Thoracic aorta (tissue), 2 donors: ENCODE results near the gene CRYZL1. TPM values are rescaled to one million over a fixed set of nuclear protein-coding genes. Genes with fewer than 3 reads are reported as not detected.
"Not testable (repeated sequence)": the region's sequence is repeated elsewhere in the genome, so short reads cannot be mapped to it uniquely, and the experiment has no call there.

Source experiments
- ATAC-seq: fragments of 150-250 bp; one replicate; pipeline ENCODE4 v1.8.0; 2017; ENCODE audit warnings: low read depth; ENCODE audit not compliant: insufficient number of reproducible peaks, low FRiP score
- DNase-seq: peaks from one replicate; pipeline ENCODE4 v3.0.0-alpha.2; 2020; ENCODE audit warnings: low spot score
- H3K27ac ChIP-seq, 2 donors: fragments of 200-600 bp; sonication (generic); 1 replicate in 1 of 2; 2 replicates in 1 of 2; pipeline ENCODE4 v1.5.1; 2016; ENCODE audit warnings: mild to moderate bottlenecking in 2 of 2, moderate library complexity in 2 of 2
- H3K27me3 ChIP-seq: fragments of 200-600 bp; sonication (generic); replicated peaks from 2 replicates; pipeline ENCODE4 v1.6.0; 2016; ENCODE audit warnings: mild to moderate bottlenecking; ENCODE audit not compliant: insufficient read depth
- H3K36me3 ChIP-seq: fragments of 200-600 bp; sonication (generic); one replicate; pipeline ENCODE4 v1.5.1; 2016
- H3K4me1 ChIP-seq, 2 donors: fragments of 200-600 bp; sonication (generic); 1 replicate in 1 of 2; 2 replicates in 1 of 2; pipeline versions ENCODE4 v1.5.1 to v1.6.0; 2016; ENCODE audit warnings: low read depth in 2 of 2, mild to moderate bottlenecking in 1 of 2; ENCODE audit not compliant: control insufficient read depth in 1 of 2
- H3K4me3 ChIP-seq: fragments of 200-600 bp; sonication (generic); 2 replicates; pipeline ENCODE4 v1.5.1; 2016; ENCODE audit warnings: mild to moderate bottlenecking
- H3K9me3 ChIP-seq: fragments of 200-600 bp; sonication (generic); 2 replicates; pipeline ENCODE4 v1.5.1; 2016
- total RNA-seq, 2 donors: library from RNA; depleted of rRNA; stranded (reverse); fragments of >200 nt; gene quantifications; one replicate each; pipeline versions ENCODE4 v1.1.0 to v1.2.3, GENCODE V29; 2016
- TF ChIP-seq, protein P1 (sequence below): fragments of 200-600 bp; sonication (generic); IDR thresholded peaks from one replicate; pipeline ENCODE4 v1.5.1; 2019; ENCODE audit warnings: antibody characterized with exemption

CRYZL1 gene
- total RNA-seq, 2 donors from 2014 or later = 26.8 to 61.4 TPM

DNA sequence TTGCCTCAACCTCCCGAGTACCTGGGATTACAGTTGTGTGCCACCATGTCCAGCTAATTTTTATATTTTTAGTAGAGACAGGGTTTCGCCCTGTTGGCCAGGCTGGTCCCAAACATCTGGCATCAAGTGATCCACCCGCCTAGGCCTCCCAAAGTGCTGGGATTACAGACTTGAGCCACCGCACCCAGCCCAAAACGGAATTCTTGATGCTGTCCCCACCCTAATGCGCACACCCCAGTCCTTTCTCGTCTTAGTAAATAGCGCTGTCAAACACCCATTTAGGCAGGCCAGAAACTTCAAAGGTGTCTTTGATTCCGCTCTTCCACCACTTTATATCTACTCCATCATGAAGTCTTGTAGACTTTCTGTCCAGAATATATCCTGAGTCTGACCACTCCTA, 35.9 kb upstream of the CRYZL1 start:
- TF ChIP-seq, protein P1, sequence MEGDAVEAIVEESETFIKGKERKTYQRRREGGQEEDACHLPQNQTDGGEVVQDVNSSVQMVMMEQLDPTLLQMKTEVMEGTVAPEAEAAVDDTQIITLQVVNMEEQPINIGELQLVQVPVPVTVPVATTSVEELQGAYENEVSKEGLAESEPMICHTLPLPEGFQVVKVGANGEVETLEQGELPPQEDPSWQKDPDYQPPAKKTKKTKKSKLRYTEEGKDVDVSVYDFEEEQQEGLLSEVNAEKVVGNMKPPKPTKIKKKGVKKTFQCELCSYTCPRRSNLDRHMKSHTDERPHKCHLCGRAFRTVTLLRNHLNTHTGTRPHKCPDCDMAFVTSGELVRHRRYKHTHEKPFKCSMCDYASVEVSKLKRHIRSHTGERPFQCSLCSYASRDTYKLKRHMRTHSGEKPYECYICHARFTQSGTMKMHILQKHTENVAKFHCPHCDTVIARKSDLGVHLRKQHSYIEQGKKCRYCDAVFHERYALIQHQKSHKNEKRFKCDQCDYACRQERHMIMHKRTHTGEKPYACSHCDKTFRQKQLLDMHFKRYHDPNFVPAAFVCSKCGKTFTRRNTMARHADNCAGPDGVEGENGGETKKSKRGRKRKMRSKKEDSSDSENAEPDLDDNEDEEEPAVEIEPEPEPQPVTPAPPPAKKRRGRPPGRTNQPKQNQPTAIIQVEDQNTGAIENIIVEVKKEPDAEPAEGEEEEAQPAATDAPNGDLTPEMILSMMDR = no peak
- Histone ChIP-seq H3K27me3 (no peaks in the 10 kb centered on the region), H3K4me3 (no peak overlapping the region), H3K27ac (no peak overlapping the region), H3K9me3 (no peaks in the 10 kb centered on the region), H3K4me1 (peaks cover 0 to 11% of the 10 kb centered on the region in 2 donors), H3K36me3 (no peaks in the 10 kb centered on the region)
- DNase-seq = no peak
- no peak for ATAC-seq

DNA sequence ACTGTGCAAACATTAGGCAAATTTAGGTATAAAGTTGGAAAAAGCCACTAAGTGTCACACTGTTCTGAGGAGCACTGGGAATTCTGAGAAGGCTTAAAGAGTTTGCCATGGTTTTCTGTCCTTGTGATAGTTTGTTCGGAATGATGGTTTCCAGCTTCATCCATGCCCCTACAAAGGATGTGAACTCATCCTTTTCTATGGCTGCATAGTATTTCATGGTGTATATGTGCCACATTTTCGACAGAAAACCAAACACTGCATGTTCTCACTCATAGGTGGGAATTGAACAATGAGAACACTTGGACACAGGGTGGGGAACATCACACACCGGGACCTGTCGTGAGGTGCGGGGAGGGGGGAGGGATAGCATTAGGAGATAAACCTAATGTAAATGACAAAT, 35.1 kb upstream of the CRYZL1 start:
- not testable (repeated sequence) for ATAC-seq

DNA sequence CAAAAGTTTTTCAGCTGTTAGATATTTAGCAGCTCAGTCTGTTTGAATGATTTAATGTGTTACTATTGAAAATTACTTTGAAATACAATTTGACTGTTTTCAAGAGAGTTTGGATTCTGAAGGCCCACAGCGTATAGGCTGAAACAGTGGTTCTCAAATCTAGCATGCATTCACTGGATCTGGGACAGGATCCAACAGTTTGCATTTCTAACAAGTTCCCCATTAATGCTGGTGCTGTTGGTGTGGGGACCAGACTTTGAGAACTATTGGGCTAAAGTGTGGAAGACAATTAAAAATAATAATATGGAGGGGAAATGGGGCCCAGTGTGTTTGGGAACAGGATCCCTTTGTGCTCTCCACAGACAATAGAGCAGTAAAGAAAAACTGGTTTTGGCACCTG, 32.7 kb upstream of the CRYZL1 start:
- no peak for ATAC-seq
- TF ChIP-seq, protein P1 = no peak
- H3K4me3 ChIP-seq = no peak overlapping the region
- peaks cover 0 to 6% of the 10 kb centered on the region in 2 donors for H3K4me1 ChIP-seq
- no peaks in the 10 kb centered on the region for H3K36me3 ChIP-seq
- no peaks in the 10 kb centered on the region for H3K27me3 ChIP-seq
- H3K27ac ChIP-seq = no peak overlapping the region
- DNase-seq = no peak
- no peaks in the 10 kb centered on the region for H3K9me3 ChIP-seq

More for the DNA sequence above, 35.1 kb upstream of the CRYZL1 start:
- not testable (repeated sequence) for H3K27me3 ChIP-seq, H3K9me3 ChIP-seq, H3K4me1 ChIP-seq, H3K36me3 ChIP-seq, DNase-seq, H3K27ac ChIP-seq, H3K4me3 ChIP-seq

DNA sequence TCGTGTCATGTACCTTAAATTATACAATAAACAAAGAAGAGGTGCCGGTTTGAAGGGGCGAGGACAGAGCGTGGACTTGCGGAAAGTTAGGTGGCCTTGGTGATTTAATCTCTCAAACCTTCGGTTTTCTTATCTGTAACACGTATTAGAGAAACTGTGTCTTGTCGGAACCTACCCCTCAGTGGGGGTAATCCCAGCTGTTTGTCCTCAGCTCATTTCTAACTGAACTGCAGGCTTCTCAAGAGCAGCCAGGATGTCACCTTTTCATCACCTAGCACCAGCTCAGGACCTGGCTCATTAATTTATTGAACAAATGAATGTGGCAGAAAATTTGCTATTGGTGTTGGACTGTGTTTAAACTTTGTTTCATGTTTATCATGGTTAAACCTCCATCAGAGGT, 31.9 kb upstream of the CRYZL1 start:
- Histone ChIP-seq H3K36me3 (no peaks in the 10 kb centered on the region), H3K9me3 (no peaks in the 10 kb centered on the region), H3K4me1 (peaks cover 2 to 8% of the 10 kb centered on the region in 2 donors), H3K4me3 (no peak overlapping the region), H3K27ac (no peak overlapping the region), H3K27me3 (no peaks in the 10 kb centered on the region)
- ATAC-seq (no peak), DNase-seq (no peak)
- TF ChIP-seq, protein P1 = no peak

DNA sequence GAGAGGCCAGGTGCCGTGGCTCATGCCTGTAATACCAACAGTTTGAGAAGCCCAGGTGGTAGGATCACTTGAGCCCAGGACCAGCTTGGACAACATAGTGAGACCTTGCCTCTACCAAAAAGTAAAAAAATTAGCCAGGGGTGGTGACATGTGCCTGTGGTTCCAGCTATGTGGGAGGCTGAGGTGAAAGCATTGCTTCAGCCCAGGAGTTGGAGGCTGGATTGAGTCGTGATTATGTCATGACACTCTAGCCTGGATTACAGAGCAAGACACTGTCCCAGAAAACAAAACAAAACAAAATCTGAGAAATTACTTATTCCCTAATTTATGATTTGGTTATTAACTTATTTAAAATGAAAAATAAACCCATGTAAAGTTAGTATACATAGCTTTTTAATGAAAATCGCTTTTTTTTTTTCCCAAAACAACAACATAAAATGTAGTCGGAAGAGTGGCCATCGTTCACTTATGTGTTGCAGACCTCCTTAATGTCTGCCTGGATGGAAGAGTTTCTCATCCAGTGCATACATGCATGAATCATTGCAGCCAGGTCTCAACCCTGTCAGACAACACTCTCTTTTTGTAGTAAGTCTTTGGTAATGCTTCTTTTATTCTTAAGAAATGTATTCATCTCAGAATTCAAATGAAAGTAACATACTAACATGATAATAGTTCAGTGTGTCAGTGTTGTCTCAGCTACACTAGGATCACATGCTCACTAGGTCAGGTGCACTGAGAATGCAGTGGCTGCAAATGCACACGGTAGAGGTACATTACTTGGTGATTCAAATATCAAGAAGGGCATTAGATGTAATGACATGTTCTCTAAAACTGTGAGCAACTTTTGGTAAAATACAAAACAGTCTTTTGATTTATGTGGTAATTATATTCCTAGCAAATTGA, 28.8 kb upstream of the CRYZL1 start:
- no peaks in the 10 kb centered on the region for H3K27me3 ChIP-seq
- H3K27ac ChIP-seq = no peak overlapping the region
- no peaks in the 10 kb centered on the region for H3K36me3 ChIP-seq
- TF ChIP-seq, protein P1 = no peak
- no peak overlapping the region for H3K4me3 ChIP-seq
- ATAC-seq (no peak), DNase-seq (no peak)
- peaks cover 4 to 21% of the 10 kb centered on the region in 2 donors for H3K4me1 ChIP-seq
- no peaks in the 10 kb centered on the region for H3K9me3 ChIP-seq
